WI38 (cell line): ENCODE data around the gene TTL.
A peak's percentile ranks its signal among the peaks of the same experiment; 100 is the strongest.

ENCODE experiments used
- H3K4me3 ChIP-seq: 2 replicates; pipeline ENCODE4 v1.5.1; 2011; ENCODE audit warnings: low read depth, mild to moderate bottlenecking, control low read depth, low read length
- TF ChIP-seq, protein P1 (sequence below): IDR thresholded peaks from 2 replicates; pipeline ENCODE4 v1.5.1; 2012; ENCODE audit warnings: low read depth, mild to moderate bottlenecking, control low read depth, low read length

Gene TTL

DNA sequence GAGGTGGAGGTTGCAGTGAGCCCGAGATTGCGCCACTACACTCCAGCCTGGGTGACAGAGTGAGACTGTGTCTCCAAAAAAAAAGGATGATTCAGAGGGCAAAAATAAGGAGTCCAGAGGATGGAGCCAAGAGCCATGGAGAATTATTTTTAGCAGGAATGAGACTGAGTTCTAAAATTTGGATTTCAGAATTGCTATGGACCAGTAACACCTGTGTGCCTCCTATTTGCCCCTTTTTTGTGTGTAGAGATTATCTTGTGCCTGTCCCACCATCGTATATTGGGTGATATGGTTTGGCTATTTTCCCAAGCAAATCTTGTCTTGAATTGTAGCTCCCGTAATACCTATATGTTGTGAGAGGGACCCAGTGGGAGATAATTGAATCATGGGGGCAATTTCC lies 32.1 kb upstream of the TTL start:
- no peak overlapping the region for H3K4me3 ChIP-seq
- TF ChIP-seq, protein P1, sequence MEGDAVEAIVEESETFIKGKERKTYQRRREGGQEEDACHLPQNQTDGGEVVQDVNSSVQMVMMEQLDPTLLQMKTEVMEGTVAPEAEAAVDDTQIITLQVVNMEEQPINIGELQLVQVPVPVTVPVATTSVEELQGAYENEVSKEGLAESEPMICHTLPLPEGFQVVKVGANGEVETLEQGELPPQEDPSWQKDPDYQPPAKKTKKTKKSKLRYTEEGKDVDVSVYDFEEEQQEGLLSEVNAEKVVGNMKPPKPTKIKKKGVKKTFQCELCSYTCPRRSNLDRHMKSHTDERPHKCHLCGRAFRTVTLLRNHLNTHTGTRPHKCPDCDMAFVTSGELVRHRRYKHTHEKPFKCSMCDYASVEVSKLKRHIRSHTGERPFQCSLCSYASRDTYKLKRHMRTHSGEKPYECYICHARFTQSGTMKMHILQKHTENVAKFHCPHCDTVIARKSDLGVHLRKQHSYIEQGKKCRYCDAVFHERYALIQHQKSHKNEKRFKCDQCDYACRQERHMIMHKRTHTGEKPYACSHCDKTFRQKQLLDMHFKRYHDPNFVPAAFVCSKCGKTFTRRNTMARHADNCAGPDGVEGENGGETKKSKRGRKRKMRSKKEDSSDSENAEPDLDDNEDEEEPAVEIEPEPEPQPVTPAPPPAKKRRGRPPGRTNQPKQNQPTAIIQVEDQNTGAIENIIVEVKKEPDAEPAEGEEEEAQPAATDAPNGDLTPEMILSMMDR, result no peak

DNA sequence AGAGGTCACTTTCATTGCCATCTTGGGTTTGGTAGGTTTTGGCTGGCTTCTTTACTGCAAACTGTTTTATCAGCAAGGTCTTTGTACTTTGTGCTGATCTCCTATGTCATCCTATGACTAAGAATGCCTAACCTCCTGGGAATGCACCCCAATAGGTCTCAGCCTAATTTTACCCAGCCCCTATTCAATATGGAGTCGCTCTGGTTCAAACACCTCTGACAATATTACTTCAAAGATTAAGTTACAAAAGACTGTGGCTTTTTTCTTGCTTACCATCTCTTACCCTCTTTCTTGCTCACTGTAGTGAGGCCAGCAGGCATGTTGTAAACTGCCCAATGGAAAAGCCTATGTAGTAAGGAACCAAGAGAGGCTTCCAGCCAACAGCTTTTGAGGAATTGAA lies 30.6 kb upstream of the TTL start:
- TF ChIP-seq, protein P1, result no peak
- no peak overlapping the region for H3K4me3 ChIP-seq

DNA sequence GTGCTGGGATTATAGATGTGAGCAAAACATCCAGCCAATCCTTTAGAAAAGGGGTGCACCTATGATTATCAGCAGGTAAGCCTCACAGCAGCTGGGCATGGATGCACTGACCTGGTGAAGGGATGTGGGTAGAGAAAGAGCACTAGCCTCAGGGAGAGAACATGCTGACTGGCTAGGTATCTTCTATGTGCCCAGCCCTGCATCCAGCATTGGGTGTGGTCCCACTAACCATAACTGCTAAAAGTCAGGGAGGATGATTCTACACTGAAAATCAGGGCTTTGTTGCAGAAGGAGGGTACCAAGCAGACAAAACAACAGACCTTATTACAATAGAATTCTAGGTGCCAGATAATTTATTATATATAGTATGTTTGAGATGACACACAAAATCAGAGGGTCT lies 27.4 kb upstream of the TTL start:
- TF ChIP-seq, protein P1, result no peak
- H3K4me3 ChIP-seq, result no peak overlapping the region

DNA sequence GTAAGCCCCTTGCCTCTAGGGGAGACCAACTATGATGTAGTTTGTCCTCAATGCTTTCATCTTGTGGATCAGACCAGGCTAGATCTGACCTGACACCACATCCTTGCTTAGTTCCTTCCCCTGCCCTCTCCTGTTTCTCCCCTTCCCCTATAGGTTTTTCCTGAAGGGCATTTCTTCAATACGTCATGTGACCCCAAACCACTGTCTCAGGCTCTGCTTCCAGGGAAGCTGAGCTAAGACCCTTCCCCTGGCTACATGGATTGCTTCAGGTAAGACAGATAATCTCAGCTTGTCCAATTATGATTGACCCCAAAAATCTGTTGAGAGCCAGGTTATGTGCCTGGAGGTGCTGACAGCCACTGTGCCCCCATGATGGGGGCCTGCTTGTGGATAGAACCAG lies 22.6 kb upstream of the TTL start:
- TF ChIP-seq, protein P1, result no peak
- H3K4me3 ChIP-seq, result no peak overlapping the region

DNA sequence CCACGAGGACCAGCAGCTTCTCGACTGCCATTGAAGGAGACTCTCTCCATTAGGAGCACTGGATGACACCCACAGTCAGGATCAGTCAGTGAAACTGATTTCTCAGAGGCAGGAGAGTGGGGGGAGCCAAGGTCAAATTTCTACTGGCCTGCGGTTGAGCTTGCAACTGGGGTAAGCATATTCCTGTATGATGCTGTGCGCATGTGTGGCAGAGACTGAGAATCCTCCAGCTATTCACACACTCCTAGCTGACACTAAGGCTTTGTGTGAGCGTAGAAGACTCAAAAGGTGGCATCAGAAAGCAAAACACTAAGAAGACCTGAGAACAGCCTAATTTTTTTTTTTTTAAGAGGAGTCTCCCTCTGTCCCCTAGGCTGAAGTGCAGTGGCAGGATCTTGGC lies 19.8 kb upstream of the TTL start:
- TF ChIP-seq, protein P1, result no peak
- no peak overlapping the region for H3K4me3 ChIP-seq

DNA sequence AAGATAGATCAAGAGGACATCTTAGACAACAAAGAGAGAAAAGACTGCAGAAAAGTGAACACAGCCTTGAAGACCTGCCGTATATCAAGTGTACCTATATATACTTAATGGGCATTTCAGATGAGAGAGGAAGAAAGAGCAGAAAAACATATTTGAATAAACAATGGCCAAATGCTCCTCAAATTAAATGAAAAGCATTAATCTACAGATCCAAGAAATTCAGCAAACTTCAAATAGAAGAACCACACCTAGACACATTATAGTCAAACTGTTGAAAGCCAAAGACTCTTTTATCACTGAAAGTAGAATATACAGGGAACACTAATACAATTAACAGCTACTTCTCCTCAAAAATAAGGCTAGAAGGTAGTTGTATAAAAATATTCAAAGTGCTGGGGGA lies 18.7 kb upstream of the TTL start:
- H3K4me3 ChIP-seq, result no peak overlapping the region
- TF ChIP-seq, protein P1, result no peak

DNA sequence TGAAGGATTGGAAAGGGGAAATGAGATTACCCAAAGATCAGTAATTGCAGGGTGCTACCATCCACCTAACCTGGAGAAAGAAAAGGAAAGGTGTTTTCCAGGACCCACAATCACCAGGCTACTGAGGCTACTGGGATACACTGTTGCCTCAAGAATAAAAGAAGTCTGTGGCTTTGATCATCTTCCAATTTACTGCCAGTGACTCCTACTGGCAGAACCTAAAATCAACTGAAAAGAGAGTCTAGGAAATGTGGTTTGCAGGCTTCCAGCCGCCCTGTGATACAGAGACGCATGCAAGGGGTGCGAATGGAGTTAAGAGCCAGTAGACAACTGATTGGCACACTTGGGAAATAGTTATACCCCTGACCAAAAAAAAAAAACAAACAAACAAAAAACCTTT lies 16.6 kb upstream of the TTL start:
- TF ChIP-seq, protein P1, result 0 out of 2 replicates have a peak, but pooled peaks have one; percentile 15
- no peak overlapping the region for H3K4me3 ChIP-seq
